GM19467 (cell line): ENCODE results near the gene KCNJ9.

ENCODE experiments used
- ATAC-seq: cut with Tn5 transposase; IDR thresholded peaks from one replicate; pipeline ENCODE4 v1.9.1; 2021; ENCODE audit warnings: mild to moderate bottlenecking, moderate library complexity; ENCODE audit not compliant: unreplicated experiment

The KCNJ9 gene

DNA sequence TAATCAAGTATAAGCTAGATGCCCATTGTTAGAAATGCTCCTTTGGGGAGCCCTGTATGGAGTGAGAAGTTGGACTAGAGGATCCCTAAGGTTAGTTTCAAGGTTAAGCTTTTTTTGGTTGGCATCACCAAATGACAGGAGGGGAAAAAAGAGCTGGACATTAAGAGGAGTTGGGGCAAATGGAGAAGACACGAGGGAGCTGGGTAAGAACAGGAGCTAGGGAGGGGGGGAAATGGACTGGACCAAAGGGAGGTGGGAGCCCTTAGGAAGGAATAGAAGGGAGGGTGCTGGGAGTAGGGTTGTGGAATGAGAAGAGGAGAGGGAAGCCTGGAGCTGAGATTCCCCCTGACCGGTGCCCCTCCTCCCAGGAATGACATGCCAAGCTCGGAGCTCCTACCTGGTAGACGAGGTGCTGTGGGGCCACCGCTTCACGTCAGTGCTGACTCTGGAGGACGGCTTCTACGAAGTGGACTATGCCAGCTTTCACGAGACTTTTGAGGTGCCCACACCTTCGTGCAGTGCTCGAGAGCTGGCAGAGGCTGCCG, 5.9 kb downstream of the KCNJ9 start:
- no peak for ATAC-seq

GRCh38 chr1:160089883-160090282, 8.5 kb downstream of the KCNJ9 start:
- ATAC-seq = no peak

GRCh38 chr1:160090760-160091159, 9.4 kb downstream of the KCNJ9 start:
- ATAC-seq = no peak

DNA sequence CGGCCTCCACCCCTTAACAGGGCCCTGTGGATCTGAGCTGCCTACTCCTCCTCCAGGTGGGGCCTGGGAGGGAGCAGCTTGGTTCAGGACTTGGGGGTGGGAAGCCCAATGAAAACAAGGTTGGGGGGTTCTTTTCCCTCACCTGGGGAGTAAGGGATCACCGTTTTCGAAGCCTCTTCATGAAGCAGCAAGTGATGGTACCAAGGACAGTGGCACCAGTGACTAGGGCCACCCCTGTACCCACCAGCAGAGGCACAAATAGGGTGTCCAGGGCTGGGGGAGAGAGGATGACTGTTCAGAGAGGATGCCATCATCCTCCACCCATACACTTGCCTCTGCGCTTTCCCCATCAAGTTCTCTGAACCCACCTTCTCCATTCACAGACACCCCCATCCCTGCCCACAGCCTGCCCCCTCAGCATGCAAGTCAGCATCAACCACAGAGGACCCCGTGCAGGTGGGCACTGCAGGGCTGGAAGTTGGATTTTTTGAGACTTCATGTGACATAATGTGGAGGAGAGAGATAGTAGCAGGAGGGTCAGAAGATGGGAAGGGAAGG, 10.4 kb downstream of the KCNJ9 start:
- no peak for ATAC-seq

DNA sequence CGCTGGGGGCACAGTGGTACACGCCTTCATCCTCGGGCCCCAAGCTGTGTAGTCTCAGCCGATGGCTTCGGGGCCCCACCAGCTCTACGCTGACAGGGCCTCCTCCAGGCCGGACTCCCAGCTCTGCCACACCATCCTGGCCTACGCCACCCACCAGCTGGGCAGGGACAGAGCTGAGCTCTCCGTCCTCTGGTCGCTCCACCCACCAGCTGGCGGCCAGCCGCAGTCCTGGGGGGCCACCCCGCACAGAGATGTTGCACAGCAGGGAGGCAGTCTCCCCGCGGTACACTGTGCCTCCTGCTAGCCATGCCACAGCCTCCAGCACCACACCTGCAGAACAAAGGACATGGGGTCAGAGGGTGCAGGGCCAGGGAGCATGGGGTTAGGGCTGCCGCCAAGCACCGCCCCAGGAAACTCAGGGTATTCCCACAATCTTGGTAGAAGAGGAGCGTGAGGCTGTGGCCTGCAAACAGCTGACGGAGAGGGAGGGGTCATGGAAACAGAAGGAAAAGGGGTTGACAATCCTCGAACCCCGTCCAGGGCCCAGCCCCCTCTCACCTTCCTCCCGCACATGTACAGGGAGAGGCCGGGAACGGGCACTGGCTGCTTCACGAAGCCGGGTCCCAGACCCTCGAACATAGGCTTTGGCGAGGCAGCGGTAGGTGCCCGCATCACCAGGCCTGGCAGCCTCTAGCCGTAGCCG, 11.2 kb downstream of the KCNJ9 start:
- ATAC-seq = no peak

DNA sequence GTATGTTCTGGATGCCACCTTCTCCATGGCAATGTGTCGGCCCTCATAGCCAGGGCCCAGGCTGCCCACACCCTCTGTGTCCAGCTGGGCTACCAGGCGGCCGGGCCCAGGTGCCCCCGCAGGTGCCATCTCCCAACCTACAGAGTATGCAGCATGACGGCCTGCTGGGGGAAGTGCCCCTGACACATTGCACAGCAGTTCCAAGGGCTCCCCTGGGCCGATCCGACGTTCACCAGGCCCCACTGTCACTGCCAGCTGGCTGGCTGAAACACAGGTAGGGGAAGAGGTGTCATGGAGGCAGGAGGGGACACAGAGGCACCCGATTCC, 11.7 kb downstream of the KCNJ9 start:
- ATAC-seq = no peak

GRCh38 chr1:160093624-160094290, 12.4 kb downstream of the KCNJ9 start:
- ATAC-seq = no peak

- no peak for ATAC-seq
Observed at GRCh38 chr1:160094291-160094625, 12.9 kb downstream of the KCNJ9 start.

GRCh38 chr1:160094806-160095205, 13.5 kb downstream of the KCNJ9 start:
- no peak for ATAC-seq

DNA sequence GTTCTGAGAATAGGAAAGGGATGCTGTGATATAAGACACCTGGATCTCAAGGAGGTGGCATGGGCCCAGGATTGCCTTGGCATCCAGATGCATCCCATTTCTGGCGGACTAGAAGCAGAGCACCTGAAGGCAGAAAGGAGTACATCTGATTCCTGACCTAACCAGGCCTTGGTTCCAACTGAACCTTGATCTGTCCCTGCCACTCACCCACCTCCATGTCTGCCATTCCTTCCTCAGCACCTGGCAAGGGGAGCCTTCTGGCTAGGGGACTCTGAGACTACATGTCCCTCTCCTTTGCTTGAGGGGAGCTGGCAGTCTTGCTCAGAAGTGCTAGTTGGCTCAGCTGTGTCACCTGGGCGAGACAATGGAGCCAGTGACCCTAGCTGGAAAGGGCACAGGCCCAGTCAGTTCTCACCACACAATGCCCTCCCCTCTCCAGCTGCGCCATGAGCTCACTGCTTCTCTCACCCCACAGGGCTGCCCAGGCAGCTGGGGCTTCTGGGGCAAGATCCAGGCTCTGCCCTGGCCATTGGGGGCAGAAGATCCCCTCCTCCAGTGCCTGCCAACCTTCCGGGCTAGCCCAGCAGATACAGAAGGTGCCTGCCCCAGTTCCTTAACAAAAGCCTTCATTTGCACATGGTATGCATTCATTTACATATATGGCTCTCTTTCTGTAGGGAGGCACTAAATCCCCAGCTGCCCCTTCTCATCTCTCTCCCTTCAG, 14.2 kb downstream of the KCNJ9 start:
- no peak for ATAC-seq

DNA sequence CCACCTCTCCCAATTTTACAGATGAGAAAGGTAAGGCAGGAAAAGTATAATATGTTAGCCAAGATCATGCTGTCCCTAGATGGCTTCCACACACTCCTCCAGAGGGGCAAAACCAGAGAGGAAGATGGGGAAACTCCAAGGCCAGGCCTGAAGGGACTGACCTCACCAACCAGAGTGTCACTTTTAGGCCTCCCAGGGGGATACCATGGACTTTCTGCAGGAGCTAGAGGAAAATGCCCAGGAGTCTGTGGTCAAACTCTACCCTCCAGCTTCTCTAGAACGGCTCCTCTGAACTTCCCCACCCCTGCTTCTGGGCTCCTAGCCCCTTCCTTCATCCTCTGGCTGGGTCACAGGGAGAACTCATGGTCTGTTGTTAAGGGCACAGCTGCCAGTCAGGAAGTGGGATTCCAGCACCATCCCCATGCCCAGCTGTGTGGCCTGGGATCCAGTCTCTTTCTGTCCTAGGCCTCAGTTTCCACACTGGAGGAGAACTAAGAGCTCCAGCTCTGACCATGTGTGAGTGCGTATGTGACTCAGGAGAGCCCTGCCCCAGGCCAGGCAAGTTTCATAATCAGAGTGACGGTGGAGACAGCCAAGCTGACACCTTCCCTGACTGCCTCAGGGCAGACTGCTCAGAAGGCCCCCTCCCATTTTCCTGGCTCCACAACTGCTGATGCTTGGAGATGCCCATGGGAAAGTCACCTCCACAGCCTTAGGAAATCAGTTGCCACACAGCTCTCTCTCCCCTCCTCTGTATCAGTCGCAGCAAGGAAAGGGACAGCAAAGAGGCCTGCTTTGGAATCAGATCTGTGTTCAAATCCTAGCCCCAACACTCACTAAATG, 15.2 kb downstream of the KCNJ9 start:
- no peak for ATAC-seq

- ATAC-seq = no peak
Observed at GRCh38 chr1:160097151-160097910, 16.0 kb downstream of the KCNJ9 start.

DNA sequence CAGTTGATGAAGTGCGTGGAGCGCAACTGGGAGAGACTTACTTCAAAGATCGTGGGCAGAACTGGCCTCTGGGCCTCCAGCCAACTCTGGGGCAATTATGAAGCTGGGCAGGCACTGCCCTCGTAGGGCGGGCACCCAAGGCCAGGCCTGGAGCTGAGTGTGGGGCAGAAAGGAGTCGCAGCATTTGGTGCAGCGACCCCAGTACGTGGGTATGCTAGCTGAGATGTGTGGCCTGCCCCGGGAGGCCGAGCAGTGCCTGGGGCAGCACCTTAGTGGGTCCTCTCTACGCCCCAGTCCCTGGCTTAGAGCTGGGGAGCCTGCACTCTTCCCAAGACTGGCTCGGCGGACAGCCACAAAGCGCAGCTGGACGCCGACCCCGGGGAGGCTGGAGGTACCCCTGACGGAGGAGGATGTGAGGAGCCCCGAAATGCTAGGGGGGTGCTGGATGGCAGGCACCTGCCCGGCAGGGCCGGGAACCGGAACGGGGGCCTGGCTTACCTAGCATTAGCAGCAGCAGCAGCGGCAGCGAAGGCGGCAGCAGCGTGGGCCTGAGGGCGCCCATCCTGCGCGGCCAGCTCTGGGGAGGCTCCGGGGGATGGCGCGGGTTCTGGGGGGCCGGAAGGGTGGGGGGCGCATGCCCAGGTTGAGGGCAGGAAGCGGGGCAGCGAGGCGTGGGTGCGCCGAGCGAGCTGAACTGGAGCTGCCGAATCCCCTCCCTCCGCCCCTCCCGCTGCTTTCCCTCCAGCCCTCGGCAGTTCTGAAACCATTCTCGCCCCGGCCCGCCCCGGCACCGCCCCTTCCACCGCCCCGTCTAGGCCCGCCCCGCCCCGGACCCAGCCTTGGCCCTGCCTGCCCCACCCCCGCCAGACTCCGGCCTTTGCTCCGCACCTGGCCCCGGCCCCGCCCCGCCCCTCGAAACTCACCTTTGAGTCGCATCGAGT, 16.8 kb downstream of the KCNJ9 start, which contains the start of gene IGSF8:
Gene IGSF8 (minus strand): TSS at position 709 of the 941 bp plus-strand sequence. CDS start 147 bp downstream, at position 562.
- peak; percentile 54 for ATAC-seq

DNA sequence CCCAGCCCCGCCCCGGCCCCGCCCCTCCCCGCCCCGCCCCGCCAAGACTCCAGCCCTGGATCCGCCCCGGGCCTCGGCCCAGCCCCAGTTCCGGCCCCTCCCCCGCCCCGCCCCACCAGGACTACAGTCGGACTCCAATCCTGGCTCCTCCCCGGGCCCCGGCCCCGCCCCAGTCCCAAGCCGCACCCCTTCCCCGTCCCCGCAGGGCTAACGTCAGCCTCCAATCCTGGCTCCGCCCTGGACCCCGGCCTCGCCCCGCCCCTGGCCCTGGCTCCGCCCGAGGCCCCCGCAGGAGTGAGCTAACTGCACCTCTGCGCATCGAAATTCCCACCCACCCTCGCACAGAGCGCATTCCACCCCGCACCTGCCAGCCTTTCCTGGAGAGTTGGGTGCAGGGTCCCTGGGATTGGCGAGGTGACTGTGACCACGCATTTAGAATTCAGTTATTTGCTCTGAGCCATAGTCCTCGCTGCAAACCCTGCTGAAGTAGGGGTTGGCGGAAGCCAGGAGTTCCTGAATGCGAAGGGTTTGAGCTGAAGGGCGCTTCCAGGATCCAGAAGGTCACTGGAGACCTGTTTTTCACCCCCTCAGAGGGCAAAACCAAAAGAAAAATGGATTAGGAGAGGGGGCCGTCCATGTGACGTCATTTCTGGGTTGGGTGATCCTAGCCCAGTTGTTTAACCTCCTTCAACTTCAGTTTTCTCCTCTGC, 17.7 kb downstream of the KCNJ9 start:
- peak; percentile 65 for ATAC-seq

- ATAC-seq = no peak
Observed at GRCh38 chr1:160099716-160100375, 18.5 kb downstream of the KCNJ9 start.

- peak; percentile 30 for ATAC-seq
Observed at GRCh38 chr1:160101037-160101716, 19.8 kb downstream of the KCNJ9 start.
